CD8-positive, alpha-beta memory T cell (primary cell): ENCODE measurements around the gene FGFBP2. TPM values are rescaled to one million over a fixed set of nuclear protein-coding genes. Genes with fewer than 3 reads are reported as not detected.
"Not testable (repeated sequence)": the region's sequence is repeated elsewhere in the genome, so short reads cannot be mapped to it uniquely, and the experiment has no call there.

Experiments
- CTCF ChIA-PET: fragments of 350-600 bp; sonication (Branson Sonifier 250); formaldehyde crosslinking; loops from one replicate; lab custom pipeline; 2021; ENCODE audit warnings: antibody characterized with exemption; lab: Charles Lee
- POLR2A ChIA-PET: fragments of 350-600 bp; sonication (Branson Sonifier 250); formaldehyde crosslinking; loops from one replicate; lab custom pipeline; 2021; ENCODE audit warnings: antibody characterized with exemption; lab: Charles Lee
- DNase-seq, 5 donors: peaks; one replicate each; pipeline versions ENCODE4 v3.0.0 to v3.0.0-alpha.2; 2020 to 2022; ENCODE audit warnings: mixed read lengths in 1 of 5
- H3K27ac ChIP-seq: one replicate; pipeline ENCODE4 v1.7.0; 2013; ENCODE audit warnings: low read depth, mild to moderate bottlenecking, low read length, moderate library complexity
- H3K27me3 ChIP-seq: 2 replicates; pipeline ENCODE4 v1.7.0; 2013; ENCODE audit warnings: low read length, mild to moderate bottlenecking; ENCODE audit not compliant: insufficient read depth, poor library complexity, severe bottlenecking
- H3K36me3 ChIP-seq: 2 replicates; pipeline ENCODE4 v1.7.0; 2013; ENCODE audit warnings: mild to moderate bottlenecking, low read length, moderate library complexity; ENCODE audit not compliant: insufficient read depth
- H3K4me1 ChIP-seq: 2 replicates; pipeline ENCODE4 v1.7.0; 2013; ENCODE audit warnings: mild to moderate bottlenecking, low read length, moderate library complexity; ENCODE audit not compliant: insufficient read depth
- H3K4me3 ChIP-seq: 2 replicates; pipeline ENCODE4 v1.7.0; 2013; ENCODE audit warnings: mild to moderate bottlenecking, low read length
- H3K9me3 ChIP-seq: 2 replicates; pipeline ENCODE4 v1.7.0; 2013; ENCODE audit warnings: mild to moderate bottlenecking, low read length
- H3K27ac Mint-ChIP-seq, 8 donors: one replicate each; pipeline ENCODE4 v1.8.0; 2020 to 2021; ENCODE audit warnings: mixed read lengths in 8 of 8, mild to moderate bottlenecking in 6 of 8, inconsistent platforms in 3 of 8, moderate library complexity in 3 of 8
- H3K27me3 Mint-ChIP-seq, 2 donors: one replicate each; pipeline ENCODE4 v1.8.0; 2020 to 2021; ENCODE audit warnings: mixed read lengths in 2 of 2, mild to moderate bottlenecking in 1 of 2, moderate library complexity in 1 of 2
- H3K36me3 Mint-ChIP-seq, 3 donors: one replicate each; pipeline ENCODE4 v1.8.0; 2020 to 2021; ENCODE audit warnings: mixed read lengths in 3 of 3, inconsistent platforms in 1 of 3, mild to moderate bottlenecking in 1 of 3
- H3K4me1 Mint-ChIP-seq, 3 donors: one replicate each; pipeline ENCODE4 v1.8.0; 2020 to 2021; ENCODE audit warnings: mixed read lengths in 3 of 3, inconsistent platforms in 1 of 3, mild to moderate bottlenecking in 1 of 3
- H3K4me3 Mint-ChIP-seq, 7 donors: one replicate each; pipeline ENCODE4 v1.8.0; 2020 to 2021; ENCODE audit warnings: mixed read lengths in 7 of 7, mild to moderate bottlenecking in 6 of 7, moderate library complexity in 4 of 7, inconsistent platforms in 2 of 7
- H3K9me3 Mint-ChIP-seq, 5 donors: one replicate each; pipeline ENCODE4 v1.8.0; 2020 to 2022; ENCODE audit warnings: mixed read lengths in 5 of 5, mild to moderate bottlenecking in 3 of 5, moderate library complexity in 2 of 5, inconsistent platforms in 1 of 5
- polyA plus RNA-seq: library from polyadenylated mRNA; unstranded; fragments of 300-500 nt; fragmentation: Illumina TruSeq; gene quantifications from one replicate; pipeline ENCODE4 v1.2.3, GENCODE V29; 2021
- total RNA-seq, 2 experiments: library from RNA; stranded (reverse); gene quantifications; one replicate each; pipeline ENCODE4 v1.2.3, GENCODE V29; 2021

The FGFBP2 gene
- total and polyA plus RNA-seq, 3 experiments from 2014 or later, result 3.5 to 99.3 (median 3.5) TPM

GRCh38 chr4:15921592-15921932 lies 41.4 kb downstream of the FGFBP2 start:
- Histone ChIP-seq H3K4me3 (no peak overlapping the region), H3K36me3 (no peaks in the 10 kb centered on the region), H3K4me1 (no peaks in the 10 kb centered on the region), H3K27me3 (no peaks in the 10 kb centered on the region), H3K27ac (no peak overlapping the region), H3K9me3 (no peaks in the 10 kb centered on the region)
- H3K9me3 Mint-ChIP-seq, result no peaks in the 10 kb centered on the region
- ChIA-PET CTCF (no interaction called here), POLR2A (no interaction called here)
- DNase-seq, result no peak
- no peak overlapping the region for H3K4me3 Mint-ChIP-seq
- peaks cover 9 to 31% of the 10 kb centered on the region in 2 donors for H3K27me3 Mint-ChIP-seq
- no peak overlapping the region for H3K27ac Mint-ChIP-seq
- H3K36me3 Mint-ChIP-seq, result no peaks in the 10 kb centered on the region
- H3K4me1 Mint-ChIP-seq, result no peaks in the 10 kb centered on the region

GRCh38 chr4:15920723-15921591 lies 42.0 kb downstream of the FGFBP2 start:
- Histone ChIP-seq H3K27ac (no peak overlapping the region), H3K9me3 (no peaks in the 10 kb centered on the region), H3K4me3 (no peak overlapping the region), H3K27me3 (no peaks in the 10 kb centered on the region), H3K36me3 (no peaks in the 10 kb centered on the region), H3K4me1 (no peaks in the 10 kb centered on the region)
- Mint-ChIP-seq H3K4me1 (no peaks in the 10 kb centered on the region), H3K27me3 (peaks cover 9 to 34% of the 10 kb centered on the region in 2 donors), H3K4me3 (no peak overlapping the region), H3K9me3 (peaks cover 0 to 3% (median 0%) of the 10 kb centered on the region in 5 donors), H3K36me3 (no peaks in the 10 kb centered on the region), H3K27ac (no peak overlapping the region)
- CTCF ChIA-PET, result no interaction called here
- POLR2A ChIA-PET, result no interaction called here
- DNase-seq, result no peak

- no peak overlapping the region for H3K4me3 Mint-ChIP-seq
- Histone ChIP-seq H3K4me1 (no peaks in the 10 kb centered on the region), H3K27me3 (no peaks in the 10 kb centered on the region), H3K27ac (no peak overlapping the region), H3K36me3 (no peaks in the 10 kb centered on the region), H3K9me3 (no peaks in the 10 kb centered on the region), H3K4me3 (no peak overlapping the region)
- ChIA-PET POLR2A (no interaction called here), CTCF (interaction anchor here (1.2 kb wide), 1 partner anchor 36 kb away, joined by 4 read pairs; no protein-coding TSS in a partner anchor)
- no peaks in the 10 kb centered on the region for H3K4me1 Mint-ChIP-seq
- no peak overlapping the region for H3K27ac Mint-ChIP-seq
- no peaks in the 10 kb centered on the region for H3K36me3 Mint-ChIP-seq
- H3K9me3 Mint-ChIP-seq, result peaks cover 0 to 7% (median 0%) of the 10 kb centered on the region in 5 donors
- no peak for DNase-seq
- H3K27me3 Mint-ChIP-seq, result peaks cover 11 to 37% of the 10 kb centered on the region in 2 donors
Measured at GRCh38 chr4:15918484-15919129, 44.4 kb downstream of the FGFBP2 start.

- Mint-ChIP-seq H3K36me3 (no peaks in the 10 kb centered on the region), H3K9me3 (peaks cover 0 to 7% (median 0%) of the 10 kb centered on the region in 5 donors), H3K27me3 (peaks cover 11 to 37% of the 10 kb centered on the region in 2 donors), H3K4me3 (no peak overlapping the region), H3K27ac (peak overlapping the region in 1 of 8 donors; percentile 41), H3K4me1 (no peaks in the 10 kb centered on the region)
- ChIA-PET CTCF (interaction anchor here (1.3 kb wide), 2 partner anchors 18 to 35 kb away, joined by 3 read pairs; no protein-coding TSS in a partner anchor), POLR2A (no interaction called here)
- Histone ChIP-seq H3K4me1 (no peaks in the 10 kb centered on the region), H3K27ac (no peak overlapping the region), H3K36me3 (no peaks in the 10 kb centered on the region), H3K27me3 (no peaks in the 10 kb centered on the region), H3K9me3 (no peaks in the 10 kb centered on the region), H3K4me3 (no peak overlapping the region)
- DNase-seq, result no peak
Measured at GRCh38 chr4:15917297-15917696, 45.7 kb downstream of the FGFBP2 start.

- H3K27ac Mint-ChIP-seq, H3K27ac ChIP-seq, H3K4me3 ChIP-seq, H3K4me3 Mint-ChIP-seq, H3K27me3 ChIP-seq, H3K4me1 Mint-ChIP-seq, H3K9me3 Mint-ChIP-seq, DNase-seq, H3K36me3 Mint-ChIP-seq, POLR2A ChIA-PET, H3K36me3 ChIP-seq, H3K4me1 ChIP-seq, H3K9me3 ChIP-seq: not testable (repeated sequence)
- CTCF ChIA-PET, result interaction anchor here (1.3 kb wide), 1 partner anchor 34 kb away, joined by 3 read pairs; no protein-coding TSS in a partner anchor
- peaks cover 11 to 44% of the 10 kb centered on the region in 2 donors for H3K27me3 Mint-ChIP-seq
Measured at GRCh38 chr4:15916358-15916757, 46.6 kb downstream of the FGFBP2 start.

- Mint-ChIP-seq H3K27me3 (peaks cover 11 to 43% of the 10 kb centered on the region in 2 donors), H3K27ac (no peak overlapping the region), H3K9me3 (peaks cover 0 to 7% (median 0%) of the 10 kb centered on the region in 5 donors), H3K4me3 (no peak overlapping the region), H3K36me3 (no peaks in the 10 kb centered on the region), H3K4me1 (no peaks in the 10 kb centered on the region)
- no peaks in the 10 kb centered on the region for H3K27me3 ChIP-seq
- no peak for DNase-seq
- no peak overlapping the region for H3K4me3 ChIP-seq
- CTCF ChIA-PET, result no interaction called here
- H3K9me3 ChIP-seq, result no peaks in the 10 kb centered on the region
- no peak overlapping the region for H3K27ac ChIP-seq
- H3K36me3 ChIP-seq, result no peaks in the 10 kb centered on the region
- H3K4me1 ChIP-seq, result no peaks in the 10 kb centered on the region
- POLR2A ChIA-PET, result no interaction called here
Measured at GRCh38 chr4:15914736-15915135, 48.2 kb downstream of the FGFBP2 start.

GRCh38 chr4:15914291-15914690 lies 48.7 kb downstream of the FGFBP2 start:
- H3K27ac Mint-ChIP-seq, result no peak overlapping the region
- H3K9me3 Mint-ChIP-seq, result peaks cover 0 to 7% (median 0%) of the 10 kb centered on the region in 5 donors
- ChIA-PET CTCF (no interaction called here), POLR2A (no interaction called here)
- H3K36me3 Mint-ChIP-seq, result no peaks in the 10 kb centered on the region
- Histone ChIP-seq H3K9me3 (no peaks in the 10 kb centered on the region), H3K4me1 (no peaks in the 10 kb centered on the region), H3K27me3 (no peaks in the 10 kb centered on the region), H3K4me3 (no peak overlapping the region), H3K36me3 (no peaks in the 10 kb centered on the region), H3K27ac (no peak overlapping the region)
- no peak for DNase-seq
- H3K4me1 Mint-ChIP-seq, result no peaks in the 10 kb centered on the region
- no peak overlapping the region for H3K4me3 Mint-ChIP-seq
- peaks cover 11 to 40% of the 10 kb centered on the region in 2 donors for H3K27me3 Mint-ChIP-seq

GRCh38 chr4:15913631-15913970 lies 49.4 kb downstream of the FGFBP2 start:
- no peak overlapping the region for H3K27ac Mint-ChIP-seq
- H3K4me3 Mint-ChIP-seq, result no peak overlapping the region
- H3K27me3 Mint-ChIP-seq, result peaks cover 7 to 40% of the 10 kb centered on the region in 2 donors

More at GRCh38 chr4:15913631-15913970, 49.4 kb downstream of the FGFBP2 start:
- ChIA-PET CTCF (no interaction called here), POLR2A (no interaction called here)
- no peaks in the 10 kb centered on the region for H3K4me1 Mint-ChIP-seq
- peaks cover 0 to 7% (median 0%) of the 10 kb centered on the region in 5 donors for H3K9me3 Mint-ChIP-seq
- H3K27me3 ChIP-seq, result no peaks in the 10 kb centered on the region
- no peak overlapping the region for H3K4me3 ChIP-seq
- H3K9me3 ChIP-seq, result no peaks in the 10 kb centered on the region
- no peak overlapping the region for H3K27ac ChIP-seq
- no peak for DNase-seq
- H3K36me3 ChIP-seq, result no peaks in the 10 kb centered on the region
- no peaks in the 10 kb centered on the region for H3K4me1 ChIP-seq
- H3K36me3 Mint-ChIP-seq, result no peaks in the 10 kb centered on the region
